NB4 (cell line): ENCODE results near the gene TERF2IP.

Experiments
- DNase-seq: peaks from one replicate; pipeline ENCODE4 v3.0.0; 2010; ENCODE audit warnings: low read depth
- H3K4me3 ChIP-seq: one replicate; pipeline ENCODE4 v1.5.1; 2011; ENCODE audit warnings: mild to moderate bottlenecking, low read depth, low read length, moderate library complexity
- MYC ChIP-seq: IDR thresholded peaks from 2 replicates; pipeline ENCODE4 v1.6.1; 2011; ENCODE audit warnings: low read depth, low read length
- POLR2A ChIP-seq: IDR thresholded peaks from 2 replicates; pipeline ENCODE4 v1.6.1; 2011; ENCODE audit warnings: mild to moderate bottlenecking; ENCODE audit not compliant: insufficient read length; ENCODE audit errors: extremely low read depth
- TF ChIP-seq, protein P1 (sequence below): IDR thresholded peaks from one replicate; pipeline ENCODE4 v1.5.1; 2012; ENCODE audit warnings: low read depth, low read length
- TF ChIP-seq, protein P2 (sequence below): IDR thresholded peaks from 2 replicates; pipeline ENCODE4 v1.6.1; 2011; ENCODE audit warnings: low read depth, low read length

TERF2IP gene

DNA sequence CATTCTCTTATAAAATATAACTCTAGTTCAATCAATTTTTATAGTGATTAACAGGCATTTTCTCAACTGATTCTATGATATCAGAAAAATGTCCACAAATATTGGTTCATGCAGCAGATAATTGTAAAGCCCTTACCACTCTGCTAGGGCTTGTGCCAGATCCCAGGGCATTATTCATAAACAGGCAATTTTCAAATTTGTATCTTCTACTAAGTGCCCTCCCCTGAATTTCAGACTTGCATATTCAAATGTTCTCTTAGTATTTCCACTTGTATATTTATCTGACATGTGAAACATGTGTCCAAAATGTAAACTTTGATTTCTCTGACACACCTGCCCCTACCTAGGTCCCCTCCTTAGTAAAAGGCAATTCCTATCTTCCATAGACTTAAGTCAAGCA lies 19.9 kb downstream of the TERF2IP start:
- no peak for TF ChIP-seq POLR2A
- TF ChIP-seq, protein P1, sequence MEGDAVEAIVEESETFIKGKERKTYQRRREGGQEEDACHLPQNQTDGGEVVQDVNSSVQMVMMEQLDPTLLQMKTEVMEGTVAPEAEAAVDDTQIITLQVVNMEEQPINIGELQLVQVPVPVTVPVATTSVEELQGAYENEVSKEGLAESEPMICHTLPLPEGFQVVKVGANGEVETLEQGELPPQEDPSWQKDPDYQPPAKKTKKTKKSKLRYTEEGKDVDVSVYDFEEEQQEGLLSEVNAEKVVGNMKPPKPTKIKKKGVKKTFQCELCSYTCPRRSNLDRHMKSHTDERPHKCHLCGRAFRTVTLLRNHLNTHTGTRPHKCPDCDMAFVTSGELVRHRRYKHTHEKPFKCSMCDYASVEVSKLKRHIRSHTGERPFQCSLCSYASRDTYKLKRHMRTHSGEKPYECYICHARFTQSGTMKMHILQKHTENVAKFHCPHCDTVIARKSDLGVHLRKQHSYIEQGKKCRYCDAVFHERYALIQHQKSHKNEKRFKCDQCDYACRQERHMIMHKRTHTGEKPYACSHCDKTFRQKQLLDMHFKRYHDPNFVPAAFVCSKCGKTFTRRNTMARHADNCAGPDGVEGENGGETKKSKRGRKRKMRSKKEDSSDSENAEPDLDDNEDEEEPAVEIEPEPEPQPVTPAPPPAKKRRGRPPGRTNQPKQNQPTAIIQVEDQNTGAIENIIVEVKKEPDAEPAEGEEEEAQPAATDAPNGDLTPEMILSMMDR, result no peak
- TF ChIP-seq MYC, result no peak
- TF ChIP-seq, protein P2, sequence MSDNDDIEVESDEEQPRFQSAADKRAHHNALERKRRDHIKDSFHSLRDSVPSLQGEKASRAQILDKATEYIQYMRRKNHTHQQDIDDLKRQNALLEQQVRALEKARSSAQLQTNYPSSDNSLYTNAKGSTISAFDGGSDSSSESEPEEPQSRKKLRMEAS, result no peak
- H3K4me3 ChIP-seq, result no peak overlapping the region
- no peak for DNase-seq

DNA sequence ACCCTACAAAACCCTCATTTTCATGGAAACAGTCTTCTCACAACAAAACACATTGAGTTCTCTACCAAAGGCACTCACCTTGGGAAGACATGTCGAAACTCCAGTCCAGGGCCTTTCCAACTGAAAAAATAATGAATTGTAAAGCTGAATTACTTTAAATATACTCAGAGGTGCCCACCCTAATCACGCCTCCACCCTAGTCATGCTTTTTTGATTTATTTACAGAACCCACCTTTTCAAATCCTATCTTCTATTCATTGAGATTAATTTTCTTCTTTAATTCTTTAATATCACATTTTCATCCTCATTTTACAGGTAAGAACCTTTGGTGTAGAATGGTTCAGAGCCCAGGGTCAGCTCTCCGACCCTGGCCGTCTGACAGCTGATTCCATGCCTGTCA lies 29.3 kb downstream of the TERF2IP start, which contains the start of gene CPHXL2:
CPHXL2 (minus strand) TSS at position 101 of the 400 bp plus-strand sequence; CDS start at position 91, 10 bp downstream.
- no peak for DNase-seq
- no peak for TF ChIP-seq MYC
- TF ChIP-seq, protein P1, result no peak
- no peak within 1 kb of the TSS for H3K4me3 ChIP-seq

DNA sequence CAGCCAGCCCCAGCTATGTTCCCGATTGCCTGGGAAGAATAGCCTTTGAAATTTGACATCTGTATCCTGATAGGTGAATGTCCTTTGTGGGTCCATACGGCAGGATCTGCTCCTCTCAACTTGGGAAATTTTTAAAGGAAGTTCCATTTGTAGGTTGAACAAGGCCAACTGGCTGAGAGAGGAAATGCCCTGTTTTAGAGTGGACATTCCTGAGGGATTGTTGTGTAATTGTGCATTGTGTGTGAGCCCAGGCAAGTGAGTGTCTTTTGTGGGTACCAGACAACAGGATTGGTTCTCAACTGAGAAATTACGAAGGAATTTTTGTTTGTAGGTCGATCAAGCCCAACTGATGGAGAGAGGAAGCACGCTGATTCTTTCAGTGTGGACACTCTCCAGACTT lies 31.8 kb downstream of the TERF2IP start:
- TF ChIP-seq, protein P1, result no peak
- TF ChIP-seq, protein P2, result no peak
- TF ChIP-seq POLR2A (no peak), MYC (no peak)
- no peak for DNase-seq
- H3K4me3 ChIP-seq, result no peak overlapping the region

DNA sequence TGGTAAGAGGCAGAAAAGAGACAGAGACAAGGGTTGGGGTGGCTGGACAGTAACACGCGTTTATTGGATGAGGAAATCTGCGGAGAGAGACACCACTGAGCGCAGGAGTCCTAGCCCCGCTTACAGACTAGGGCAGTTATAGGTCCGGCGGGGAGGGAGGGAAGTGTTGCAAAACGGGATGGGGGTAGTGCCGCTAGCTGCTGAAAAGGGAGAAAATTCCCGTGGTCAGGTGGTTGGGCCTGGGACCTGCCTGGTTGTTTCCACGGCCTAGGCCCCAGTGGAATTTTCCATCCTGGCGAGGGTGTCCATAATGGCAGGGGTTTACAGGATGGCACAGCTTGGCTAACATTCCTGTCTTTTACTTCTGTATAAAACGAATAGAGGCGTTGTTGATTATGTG lies 34.7 kb downstream of the TERF2IP start:
- peak; percentile 54 for DNase-seq
- no peak overlapping the region for H3K4me3 ChIP-seq
- TF ChIP-seq, protein P2, result no peak
- TF ChIP-seq POLR2A, result no peak
- no peak for TF ChIP-seq MYC
- TF ChIP-seq, protein P1, result no peak

DNA sequence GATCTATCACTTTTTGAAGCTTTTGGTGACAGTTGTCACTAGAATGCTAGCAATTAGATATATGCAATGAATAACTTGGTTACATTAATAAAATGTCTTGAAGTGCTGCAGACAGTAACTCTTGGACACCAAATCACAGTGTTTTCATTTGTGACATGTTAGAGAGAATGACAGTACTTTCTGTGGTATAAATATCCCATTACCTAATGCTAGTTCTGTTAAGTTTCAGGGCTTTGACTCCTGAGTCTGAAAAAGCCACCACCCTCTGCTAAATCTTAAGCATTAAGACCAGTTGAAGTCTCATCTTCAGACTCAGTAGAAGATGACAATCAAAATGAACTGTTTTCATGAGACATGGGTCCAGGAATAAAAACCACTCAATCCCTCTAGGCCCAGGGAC lies 39.8 kb downstream of the TERF2IP start:
- H3K4me3 ChIP-seq, result no peak overlapping the region
- no peak for TF ChIP-seq POLR2A
- no peak for TF ChIP-seq MYC
- TF ChIP-seq, protein P2, result no peak
- TF ChIP-seq, protein P1, result no peak
- no peak for DNase-seq

DNA sequence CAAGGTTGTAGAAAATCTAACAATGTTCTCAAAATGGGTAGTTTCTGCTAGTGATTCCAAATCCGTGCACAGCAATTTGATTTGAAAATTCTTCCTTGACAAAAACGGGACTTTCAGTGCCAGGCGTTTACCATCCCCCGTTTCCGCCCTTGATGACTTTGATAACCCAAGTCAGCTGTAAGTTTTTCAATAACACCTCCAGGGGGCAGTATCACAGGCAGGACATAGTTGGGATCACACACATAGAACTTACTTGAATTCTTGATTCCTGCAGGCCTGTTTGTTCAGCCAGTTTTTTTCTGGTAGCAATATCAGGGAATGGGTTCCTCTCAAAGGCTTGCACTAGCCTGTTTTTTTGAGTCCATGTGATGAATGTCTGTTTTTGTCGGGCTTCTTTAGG lies 48.1 kb downstream of the TERF2IP start:
- no peak overlapping the region for H3K4me3 ChIP-seq
- TF ChIP-seq POLR2A, result no peak
- TF ChIP-seq, protein P2, result no peak
- DNase-seq, result peak; percentile 24
